Subcutaneous abdominal adipose tissue (tissue), 5 donors: ENCODE results near the gene POLA1.

Experiments
- H3K27ac ChIP-seq: one replicate; pipeline ENCODE4 v1.7.0; 2013; ENCODE audit warnings: low read depth, mild to moderate bottlenecking, inconsistent platforms, low read length, moderate library complexity
- H3K27me3 ChIP-seq, 5 donors: one replicate each; pipeline ENCODE4 v1.7.0; 2013; ENCODE audit warnings: low read length in 5 of 5, inconsistent platforms in 1 of 5; ENCODE audit not compliant: control insufficient read depth in 5 of 5, insufficient read depth in 4 of 5
- H3K36me3 ChIP-seq, 5 donors: one replicate each; pipeline ENCODE4 v1.7.0; 2013; ENCODE audit warnings: low read length in 5 of 5; ENCODE audit not compliant: control insufficient read depth in 5 of 5, insufficient read depth in 5 of 5
- H3K4me1 ChIP-seq, 5 donors: one replicate each; pipeline ENCODE4 v1.7.0; 2013; ENCODE audit warnings: low read length in 5 of 5, mild to moderate bottlenecking in 3 of 5, moderate library complexity in 1 of 5; ENCODE audit not compliant: control insufficient read depth in 5 of 5, insufficient read depth in 5 of 5
- H3K4me3 ChIP-seq, 5 donors: one replicate each; pipeline ENCODE4 v1.7.0; 2013; ENCODE audit warnings: low read length in 5 of 5, low read depth in 1 of 5
- H3K9ac ChIP-seq, 5 donors: one replicate each; pipeline ENCODE4 v1.7.0; 2013; ENCODE audit warnings: low read length in 5 of 5, mild to moderate bottlenecking in 4 of 5, moderate library complexity in 3 of 5
- H3K9me3 ChIP-seq, 5 donors: one replicate each; pipeline ENCODE4 v1.7.0; 2013; ENCODE audit warnings: low read length in 5 of 5; ENCODE audit not compliant: control insufficient read depth in 5 of 5
- donor health status: healthy.
- donor health status: healthy.
- donor health status: healthy.
- donor health status: healthy.
- donor health status: healthy.

The POLA1 gene

DNA sequence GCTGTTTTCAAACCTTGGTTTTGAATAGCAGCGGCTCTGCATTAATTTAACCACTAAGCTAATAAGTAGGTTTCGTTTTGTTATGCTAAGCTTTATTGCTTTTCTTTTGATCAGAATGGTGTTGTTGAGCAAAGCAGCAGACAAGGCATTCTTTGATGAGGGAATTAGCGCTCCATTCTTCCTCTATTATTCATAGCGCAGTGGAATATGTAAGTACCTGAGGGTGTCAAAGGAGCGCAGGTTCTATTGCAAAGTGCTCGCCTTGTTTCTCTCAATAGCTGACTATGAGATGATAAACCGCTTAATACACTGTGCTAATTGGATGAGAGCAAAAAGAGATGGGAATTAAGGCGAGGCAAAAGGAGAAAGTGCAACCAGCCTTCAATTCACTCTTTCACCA is 305.8 kb downstream of the POLA1 start:
- Histone ChIP-seq H3K27ac (no peak overlapping the region), H3K9ac (no peak overlapping the region), H3K27me3 (peaks cover 14 to 45% (median 24%) of the 10 kb centered on the region in 5 donors), H3K9me3 (no peaks in the 10 kb centered on the region), H3K4me3 (no peak overlapping the region), H3K36me3 (peaks cover 0 to 5% (median 2%) of the 10 kb centered on the region in 5 donors), H3K4me1 (peaks cover 0 to 7% (median 5%) of the 10 kb centered on the region in 5 donors)

- no peaks in the 10 kb centered on the region for H3K9me3 ChIP-seq
- no peaks in the 10 kb centered on the region for H3K36me3 ChIP-seq
- H3K9ac ChIP-seq, result no peak overlapping the region
- H3K4me1 ChIP-seq, result peaks cover 0 to 22% (median 18%) of the 10 kb centered on the region in 5 donors
- H3K4me3 ChIP-seq, result no peak overlapping the region
- H3K27ac ChIP-seq, result no peak overlapping the region
- peaks cover 19 to 57% (median 39%) of the 10 kb centered on the region in 5 donors for H3K27me3 ChIP-seq
Observed at GRCh38 chrX:25001808-25002660, 308.3 kb downstream of the POLA1 start.

DNA sequence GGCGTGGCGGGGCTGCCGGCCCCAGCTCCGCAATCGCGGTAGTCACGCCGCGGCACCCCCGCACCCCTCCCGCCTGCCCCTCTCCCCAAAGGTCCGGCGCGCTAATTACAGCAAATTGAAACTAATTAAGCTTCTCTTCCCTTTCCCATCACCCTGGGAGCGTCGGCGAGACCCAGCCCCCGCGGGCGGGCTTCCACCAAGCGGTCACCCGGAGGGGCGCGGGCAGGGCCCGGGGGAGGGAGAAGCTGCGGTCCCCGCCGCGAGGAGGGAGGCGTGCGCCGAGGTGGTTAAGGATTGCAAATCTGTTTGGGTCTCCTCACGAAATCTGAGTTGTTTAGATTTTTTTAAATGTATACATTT is 308.9 kb downstream of the POLA1 start:
- H3K4me3 ChIP-seq, result no peak overlapping the region

GRCh38 chrX:25003066-25003849 is 309.5 kb downstream of the POLA1 start:
- H3K27ac ChIP-seq, result no peak overlapping the region

More for the DNA sequence above, 308.9 kb downstream of the POLA1 start:
- peaks cover 23 to 62% (median 44%) of the 10 kb centered on the region in 5 donors for H3K27me3 ChIP-seq
- no peak overlapping the region for H3K9ac ChIP-seq
- no peak overlapping the region for H3K27ac ChIP-seq
- H3K36me3 ChIP-seq, result no peaks in the 10 kb centered on the region
- H3K9me3 ChIP-seq, result no peaks in the 10 kb centered on the region
- peaks cover 0 to 22% (median 18%) of the 10 kb centered on the region in 5 donors for H3K4me1 ChIP-seq

GRCh38 chrX:25004040-25004439 is 310.3 kb downstream of the POLA1 start:
- peaks cover 0 to 22% (median 18%) of the 10 kb centered on the region in 5 donors for H3K4me1 ChIP-seq
- peaks cover 27 to 74% (median 53%) of the 10 kb centered on the region in 5 donors for H3K27me3 ChIP-seq
- H3K4me3 ChIP-seq, result no peak overlapping the region
- no peaks in the 10 kb centered on the region for H3K9me3 ChIP-seq
- no peaks in the 10 kb centered on the region for H3K36me3 ChIP-seq
- H3K27ac ChIP-seq, result no peak overlapping the region
- H3K9ac ChIP-seq, result no peak overlapping the region

More at GRCh38 chrX:25003066-25003849, 309.5 kb downstream of the POLA1 start:
- no peak overlapping the region for H3K9ac ChIP-seq
- H3K9me3 ChIP-seq, result no peaks in the 10 kb centered on the region
- no peaks in the 10 kb centered on the region for H3K36me3 ChIP-seq
- H3K4me1 ChIP-seq, result peaks cover 0 to 22% (median 18%) of the 10 kb centered on the region in 5 donors
- no peak overlapping the region for H3K4me3 ChIP-seq
- peaks cover 27 to 68% (median 50%) of the 10 kb centered on the region in 5 donors for H3K27me3 ChIP-seq

GRCh38 chrX:25004485-25005032 is 310.8 kb downstream of the POLA1 start:
- Histone ChIP-seq H3K27me3 (peaks cover 27 to 79% (median 57%) of the 10 kb centered on the region in 5 donors), H3K4me3 (peak overlapping the region in 3 of 5 donors; percentile 3 to 31 (median 17)), H3K36me3 (no peaks in the 10 kb centered on the region), H3K27ac (no peak overlapping the region), H3K9ac (no peak overlapping the region), H3K9me3 (no peaks in the 10 kb centered on the region), H3K4me1 (peaks cover 0 to 22% (median 18%) of the 10 kb centered on the region in 5 donors)

GRCh38 chrX:25005034-25005381 is 311.3 kb downstream of the POLA1 start:
- Histone ChIP-seq H3K9ac (no peak overlapping the region), H3K4me3 (peak overlapping the region in 3 of 5 donors; percentile 22 to 31 (median 25)), H3K9me3 (no peaks in the 10 kb centered on the region), H3K4me1 (peaks cover 0 to 22% (median 18%) of the 10 kb centered on the region in 5 donors), H3K27ac (no peak overlapping the region), H3K36me3 (no peaks in the 10 kb centered on the region), H3K27me3 (peaks cover 27 to 83% (median 61%) of the 10 kb centered on the region in 5 donors)

GRCh38 chrX:25005382-25006185 is 311.9 kb downstream of the POLA1 start:
- H3K4me1 ChIP-seq, result peaks cover 0 to 22% (median 18%) of the 10 kb centered on the region in 5 donors
- no peak overlapping the region for H3K9ac ChIP-seq
- no peaks in the 10 kb centered on the region for H3K9me3 ChIP-seq
- no peaks in the 10 kb centered on the region for H3K36me3 ChIP-seq
- peaks cover 27 to 86% (median 67%) of the 10 kb centered on the region in 5 donors for H3K27me3 ChIP-seq
- peak overlapping the region in 2 of 5 donors; percentile 25 to 31 for H3K4me3 ChIP-seq
- no peak overlapping the region for H3K27ac ChIP-seq

- H3K27ac ChIP-seq, result no peak overlapping the region
- no peaks in the 10 kb centered on the region for H3K9me3 ChIP-seq
- peaks cover 0 to 24% (median 18%) of the 10 kb centered on the region in 5 donors for H3K4me1 ChIP-seq
- no peak overlapping the region for H3K9ac ChIP-seq
- peaks cover 28 to 87% (median 72%) of the 10 kb centered on the region in 5 donors for H3K27me3 ChIP-seq
- no peaks in the 10 kb centered on the region for H3K36me3 ChIP-seq
- H3K4me3 ChIP-seq, result no peak overlapping the region
Observed at GRCh38 chrX:25006586-25007058, 312.9 kb downstream of the POLA1 start.
